ENCODE measurements around the gene ZNF613. TPM values are rescaled to one million over a fixed set of nuclear protein-coding genes. Genes with fewer than 3 reads are reported as not detected.

The ZNF613 gene
- total and polyA plus RNA-seq, 2 of the 13 experiments (the other 11 are each of a cell fraction or from before 2014, with no cell fraction given): 3.6 to 8.3 TPM

DNA sequence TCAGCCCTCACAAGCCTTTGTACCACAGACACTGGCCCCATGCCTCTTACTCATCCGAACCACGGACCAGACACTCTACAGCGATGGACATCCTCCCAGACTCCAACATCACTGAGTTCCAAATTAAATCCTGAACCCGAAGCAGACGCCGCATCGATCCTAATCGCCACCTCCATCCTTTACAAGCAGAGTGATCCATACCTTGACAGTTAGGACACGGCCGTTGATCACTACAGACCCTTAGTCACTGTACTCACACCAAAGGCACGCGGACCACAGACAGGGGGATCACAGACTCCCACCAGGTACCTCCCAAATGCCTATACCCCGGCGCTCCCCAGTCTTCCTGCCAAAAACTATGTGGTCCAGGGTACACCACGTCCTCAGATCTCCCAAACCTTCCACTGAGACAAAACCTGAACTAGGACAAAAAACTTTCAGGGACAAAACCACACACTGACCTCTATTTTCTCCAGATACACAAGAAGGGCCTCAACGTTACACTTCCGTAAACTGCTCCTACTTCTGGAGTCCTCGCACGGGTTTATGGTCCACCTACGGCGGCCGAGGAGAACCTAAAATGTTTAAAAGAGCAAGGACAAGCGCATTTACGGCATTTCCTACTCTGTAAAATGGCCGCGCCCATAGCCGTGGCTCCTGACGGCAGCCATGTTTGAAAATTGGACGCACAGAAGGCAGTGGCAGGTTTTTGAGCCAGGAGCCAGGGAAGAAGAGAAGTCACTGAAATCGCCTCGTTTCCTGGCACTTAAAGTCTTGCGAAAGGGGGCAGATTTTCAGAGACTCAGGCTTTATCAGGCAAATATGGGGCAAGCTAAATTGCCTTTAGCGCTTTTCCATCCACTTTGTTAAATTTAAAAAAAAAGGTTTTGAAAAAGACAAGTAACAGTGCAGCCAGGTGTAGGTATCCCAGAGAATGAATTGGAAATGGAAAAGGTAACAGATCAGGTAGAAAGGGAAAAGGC, 59.3 kb downstream of the ZNF613 start, which contains the start of gene ZNF350 (continued):
- no peak for TF ChIP-seq NFRKB (IDR thresholded peaks at IDR 0.05)
- TF ChIP-seq PHF20 (CRISPR knock-in tag; IDR thresholded peaks at IDR 0.05): peak; percentile 94
- TF ChIP-seq, protein P1, sequence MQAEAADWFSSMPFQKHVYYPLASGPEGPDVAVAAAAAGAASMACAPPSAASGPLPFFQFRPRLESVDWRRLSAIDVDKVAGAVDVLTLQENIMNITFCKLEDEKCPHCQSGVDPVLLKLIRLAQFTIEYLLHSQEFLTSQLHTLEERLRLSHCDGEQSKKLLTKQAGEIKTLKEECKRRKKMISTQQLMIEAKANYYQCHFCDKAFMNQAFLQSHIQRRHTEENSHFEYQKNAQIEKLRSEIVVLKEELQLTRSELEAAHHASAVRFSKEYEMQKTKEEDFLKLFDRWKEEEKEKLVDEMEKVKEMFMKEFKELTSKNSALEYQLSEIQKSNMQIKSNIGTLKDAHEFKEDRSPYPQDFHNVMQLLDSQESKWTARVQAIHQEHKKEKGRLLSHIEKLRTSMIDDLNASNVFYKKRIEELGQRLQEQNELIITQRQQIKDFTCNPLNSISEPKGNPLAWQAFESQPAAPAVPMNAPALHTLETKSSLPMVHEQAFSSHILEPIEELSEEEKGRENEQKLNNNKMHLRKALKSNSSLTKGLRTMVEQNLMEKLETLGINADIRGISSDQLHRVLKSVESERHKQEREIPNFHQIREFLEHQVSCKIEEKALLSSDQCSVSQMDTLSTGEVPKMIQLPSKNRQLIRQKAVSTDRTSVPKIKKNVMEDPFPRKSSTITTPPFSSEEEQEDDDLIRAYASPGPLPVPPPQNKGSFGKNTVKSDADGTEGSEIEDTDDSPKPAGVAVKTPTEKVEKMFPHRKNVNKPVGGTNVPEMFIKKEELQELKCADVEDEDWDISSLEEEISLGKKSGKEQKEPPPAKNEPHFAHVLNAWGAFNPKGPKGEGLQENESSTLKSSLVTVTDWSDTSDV (CRISPR knock-in tag; IDR thresholded peaks at IDR 0.05): no peak
- TF ChIP-seq ZNF703 (CRISPR knock-in tag; IDR thresholded peaks at IDR 0.05; ENCODE audit: borderline replicate concordance): no peak; the same call in 1 of the 2 replicates
- TF ChIP-seq, protein P2, sequence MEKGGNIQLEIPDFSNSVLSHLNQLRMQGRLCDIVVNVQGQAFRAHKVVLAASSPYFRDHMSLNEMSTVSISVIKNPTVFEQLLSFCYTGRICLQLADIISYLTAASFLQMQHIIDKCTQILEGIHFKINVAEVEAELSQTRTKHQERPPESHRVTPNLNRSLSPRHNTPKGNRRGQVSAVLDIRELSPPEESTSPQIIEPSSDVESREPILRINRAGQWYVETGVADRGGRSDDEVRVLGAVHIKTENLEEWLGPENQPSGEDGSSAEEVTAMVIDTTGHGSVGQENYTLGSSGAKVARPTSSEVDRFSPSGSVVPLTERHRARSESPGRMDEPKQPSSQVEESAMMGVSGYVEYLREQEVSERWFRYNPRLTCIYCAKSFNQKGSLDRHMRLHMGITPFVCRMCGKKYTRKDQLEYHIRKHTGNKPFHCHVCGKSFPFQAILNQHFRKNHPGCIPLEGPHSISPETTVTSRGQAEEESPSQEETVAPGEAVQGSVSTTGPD (CRISPR knock-in tag; IDR thresholded peaks at IDR 0.05): no peak
- no peak for TF ChIP-seq ZNF775 (CRISPR knock-in tag; IDR thresholded peaks at IDR 0.05; ENCODE audit: borderline replicate concordance)
- TF ChIP-seq, protein P3, sequence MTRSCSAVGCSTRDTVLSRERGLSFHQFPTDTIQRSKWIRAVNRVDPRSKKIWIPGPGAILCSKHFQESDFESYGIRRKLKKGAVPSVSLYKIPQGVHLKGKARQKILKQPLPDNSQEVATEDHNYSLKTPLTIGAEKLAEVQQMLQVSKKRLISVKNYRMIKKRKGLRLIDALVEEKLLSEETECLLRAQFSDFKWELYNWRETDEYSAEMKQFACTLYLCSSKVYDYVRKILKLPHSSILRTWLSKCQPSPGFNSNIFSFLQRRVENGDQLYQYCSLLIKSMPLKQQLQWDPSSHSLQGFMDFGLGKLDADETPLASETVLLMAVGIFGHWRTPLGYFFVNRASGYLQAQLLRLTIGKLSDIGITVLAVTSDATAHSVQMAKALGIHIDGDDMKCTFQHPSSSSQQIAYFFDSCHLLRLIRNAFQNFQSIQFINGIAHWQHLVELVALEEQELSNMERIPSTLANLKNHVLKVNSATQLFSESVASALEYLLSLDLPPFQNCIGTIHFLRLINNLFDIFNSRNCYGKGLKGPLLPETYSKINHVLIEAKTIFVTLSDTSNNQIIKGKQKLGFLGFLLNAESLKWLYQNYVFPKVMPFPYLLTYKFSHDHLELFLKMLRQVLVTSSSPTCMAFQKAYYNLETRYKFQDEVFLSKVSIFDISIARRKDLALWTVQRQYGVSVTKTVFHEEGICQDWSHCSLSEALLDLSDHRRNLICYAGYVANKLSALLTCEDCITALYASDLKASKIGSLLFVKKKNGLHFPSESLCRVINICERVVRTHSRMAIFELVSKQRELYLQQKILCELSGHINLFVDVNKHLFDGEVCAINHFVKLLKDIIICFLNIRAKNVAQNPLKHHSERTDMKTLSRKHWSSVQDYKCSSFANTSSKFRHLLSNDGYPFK (CRISPR knock-in tag; IDR thresholded peaks at IDR 0.05; ENCODE audit: borderline replicate concordance): peak; percentile 76; the same call in 1 of the 2 replicates
- TF ChIP-seq, protein P4, sequence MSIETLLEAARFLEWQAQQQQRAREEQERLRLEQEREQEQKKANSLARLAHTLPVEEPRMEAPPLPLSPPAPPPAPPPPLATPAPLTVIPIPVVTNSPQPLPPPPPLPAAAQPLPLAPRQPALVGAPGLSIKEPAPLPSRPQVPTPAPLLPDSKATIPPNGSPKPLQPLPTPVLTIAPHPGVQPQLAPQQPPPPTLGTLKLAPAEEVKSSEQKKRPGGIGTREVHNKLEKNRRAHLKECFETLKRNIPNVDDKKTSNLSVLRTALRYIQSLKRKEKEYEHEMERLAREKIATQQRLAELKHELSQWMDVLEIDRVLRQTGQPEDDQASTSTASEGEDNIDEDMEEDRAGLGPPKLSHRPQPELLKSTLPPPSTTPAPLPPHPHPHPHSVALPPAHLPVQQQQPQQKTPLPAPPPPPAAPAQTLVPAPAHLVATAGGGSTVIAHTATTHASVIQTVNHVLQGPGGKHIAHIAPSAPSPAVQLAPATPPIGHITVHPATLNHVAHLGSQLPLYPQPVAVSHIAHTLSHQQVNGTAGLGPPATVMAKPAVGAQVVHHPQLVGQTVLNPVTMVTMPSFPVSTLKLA (IDR thresholded peaks at IDR 0.05): no peak
- TF ChIP-seq, protein P5, sequence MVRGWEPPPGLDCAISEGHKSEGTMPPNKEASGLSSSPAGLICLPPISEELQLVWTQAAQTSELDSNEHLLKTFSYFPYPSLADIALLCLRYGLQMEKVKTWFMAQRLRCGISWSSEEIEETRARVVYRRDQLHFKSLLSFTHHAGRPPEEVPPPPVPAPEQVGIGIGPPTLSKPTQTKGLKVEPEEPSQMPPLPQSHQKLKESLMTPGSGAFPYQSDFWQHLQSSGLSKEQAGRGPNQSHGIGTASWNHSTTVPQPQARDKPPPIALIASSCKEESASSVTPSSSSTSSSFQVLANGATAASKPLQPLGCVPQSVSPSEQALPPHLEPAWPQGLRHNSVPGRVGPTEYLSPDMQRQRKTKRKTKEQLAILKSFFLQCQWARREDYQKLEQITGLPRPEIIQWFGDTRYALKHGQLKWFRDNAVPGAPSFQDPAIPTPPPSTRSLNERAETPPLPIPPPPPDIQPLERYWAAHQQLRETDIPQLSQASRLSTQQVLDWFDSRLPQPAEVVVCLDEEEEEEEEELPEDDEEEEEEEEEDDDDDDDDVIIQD (CRISPR knock-in tag; IDR thresholded peaks at IDR 0.05; ENCODE audit: low read depth): peak; percentile 70; the same call in 1 of the 2 replicates
- no peak for TF ChIP-seq CC2D1A (CRISPR knock-in tag; IDR thresholded peaks at IDR 0.05)
- TF ChIP-seq ZNF263 (CRISPR knock-in tag; IDR thresholded peaks at IDR 0.05): no peak
- TF ChIP-seq CREM (IDR thresholded peaks at IDR 0.05): peak; percentile 97
- TF ChIP-seq CREM (CRISPR knock-in tag; IDR thresholded peaks at IDR 0.05): no peak
- 0 out of 2 replicates have a peak, but pooled peaks have one; percentile 66 for TF ChIP-seq KDM4B (CRISPR knock-in tag; IDR thresholded peaks at IDR 0.05)
- no peak for TF ChIP-seq SALL2 (CRISPR knock-in tag; IDR thresholded peaks at IDR 0.05)
